DMS153 treated with DMSO at 0.1 percent for 48 hours (cell line): Measurements from ENCODE around the gene RYR1.
"Not testable (repeated sequence)": the region's sequence is repeated elsewhere in the genome, so short reads cannot be mapped to it uniquely, and the experiment has no call there.

Source experiments
- DNase-seq: peaks from one replicate; lab custom pipeline; 2025; ENCODE audit not compliant: unreplicated experiment; lab: John Stamatoyannopoulos, UW

RYR1 gene

GRCh38 chr19:38559428-38560401 lies 126.2 kb downstream of the RYR1 start:
- no peak for DNase-seq

- DNase-seq: no peak
Observed at GRCh38 chr19:38561053-38561606, 127.6 kb downstream of the RYR1 start.

- DNase-seq: no peak
Observed at GRCh38 chr19:38561658-38562057, 128.2 kb downstream of the RYR1 start.

GRCh38 chr19:38562096-38562495 lies 128.6 kb downstream of the RYR1 start:
- no peak for DNase-seq

GRCh38 chr19:38563475-38563874 lies 130.0 kb downstream of the RYR1 start:
- no peak for DNase-seq

GRCh38 chr19:38564981-38565690 lies 131.6 kb downstream of the RYR1 start:
- no peak for DNase-seq

- DNase-seq: no peak
Observed at GRCh38 chr19:38565691-38566105, 132.2 kb downstream of the RYR1 start.

- DNase-seq: no peak
Observed at GRCh38 chr19:38569368-38569983, 136.0 kb downstream of the RYR1 start.

GRCh38 chr19:38571682-38572081 lies 138.2 kb downstream of the RYR1 start:
- DNase-seq: no peak

GRCh38 chr19:38577826-38578225 lies 144.3 kb downstream of the RYR1 start:
- no peak for DNase-seq

- not testable (repeated sequence) for DNase-seq
Observed at GRCh38 chr19:38579304-38579703, 145.8 kb downstream of the RYR1 start.

GRCh38 chr19:38580080-38580479 lies 146.6 kb downstream of the RYR1 start:
- DNase-seq: no peak

GRCh38 chr19:38583219-38583984 lies 149.9 kb downstream of the RYR1 start:
- DNase-seq: no peak

GRCh38 chr19:38583985-38584305 lies 150.5 kb downstream of the RYR1 start:
- no peak for DNase-seq

- DNase-seq: no peak
Observed at GRCh38 chr19:38587562-38587961, 154.1 kb downstream of the RYR1 start.

- no peak for DNase-seq
Observed at GRCh38 chr19:38588041-38588440, 154.6 kb downstream of the RYR1 start.

- no peak for DNase-seq
Observed at GRCh38 chr19:38592940-38593339, 159.4 kb downstream of the RYR1 start.

GRCh38 chr19:38596057-38596981 lies 162.8 kb downstream of the RYR1 start:
- peak; percentile 55 for DNase-seq

- DNase-seq: no peak
Observed at GRCh38 chr19:38597075-38597474, 163.6 kb downstream of the RYR1 start.

GRCh38 chr19:38599722-38600121 lies 166.2 kb downstream of the RYR1 start:
- DNase-seq: no peak
